ENCODE results near the gene CLNS1A.

DNA sequence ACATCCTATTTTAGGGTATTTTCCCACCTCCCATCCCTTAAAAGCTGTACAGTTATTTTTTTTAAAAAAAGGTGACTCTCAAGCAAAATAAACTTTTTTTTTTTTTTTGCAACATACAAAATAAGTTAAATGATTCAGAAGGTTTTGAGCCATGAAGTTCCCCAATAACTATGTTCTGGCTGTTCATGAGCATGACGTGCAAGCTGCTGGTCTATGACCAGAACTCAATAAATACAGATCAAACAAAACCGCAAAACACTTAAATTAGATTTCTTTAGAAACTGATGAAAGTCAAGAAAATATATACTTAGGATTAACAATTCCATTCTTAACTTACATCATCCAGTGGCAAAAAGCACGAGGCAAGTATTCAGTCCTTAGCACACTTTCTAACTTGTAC is 24.1 kb upstream of the CLNS1A start:
- TF ChIP-seq, protein P1, sequence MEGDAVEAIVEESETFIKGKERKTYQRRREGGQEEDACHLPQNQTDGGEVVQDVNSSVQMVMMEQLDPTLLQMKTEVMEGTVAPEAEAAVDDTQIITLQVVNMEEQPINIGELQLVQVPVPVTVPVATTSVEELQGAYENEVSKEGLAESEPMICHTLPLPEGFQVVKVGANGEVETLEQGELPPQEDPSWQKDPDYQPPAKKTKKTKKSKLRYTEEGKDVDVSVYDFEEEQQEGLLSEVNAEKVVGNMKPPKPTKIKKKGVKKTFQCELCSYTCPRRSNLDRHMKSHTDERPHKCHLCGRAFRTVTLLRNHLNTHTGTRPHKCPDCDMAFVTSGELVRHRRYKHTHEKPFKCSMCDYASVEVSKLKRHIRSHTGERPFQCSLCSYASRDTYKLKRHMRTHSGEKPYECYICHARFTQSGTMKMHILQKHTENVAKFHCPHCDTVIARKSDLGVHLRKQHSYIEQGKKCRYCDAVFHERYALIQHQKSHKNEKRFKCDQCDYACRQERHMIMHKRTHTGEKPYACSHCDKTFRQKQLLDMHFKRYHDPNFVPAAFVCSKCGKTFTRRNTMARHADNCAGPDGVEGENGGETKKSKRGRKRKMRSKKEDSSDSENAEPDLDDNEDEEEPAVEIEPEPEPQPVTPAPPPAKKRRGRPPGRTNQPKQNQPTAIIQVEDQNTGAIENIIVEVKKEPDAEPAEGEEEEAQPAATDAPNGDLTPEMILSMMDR (conservative IDR thresholded peaks at IDR 0.05 in 1 of 2, IDR thresholded peaks at IDR 0.05 in 1 of 2; ENCODE audit: extremely low read depth in 1 of 2, insufficient read depth in 1 of 2, low read depth in 1 of 2, low read length in 2 of 2): no peak
- TF ChIP-seq EZH2 (IDR thresholded peaks at IDR 0.05; ENCODE audit: borderline replicate concordance, low read length): no peak

Measured in mammary epithelial cell (primary cell).